ENCODE results near the gene TBC1D32. TPM values are rescaled to one million over a fixed set of nuclear protein-coding genes. Genes with fewer than 3 reads are reported as not detected.
"Not testable (repeated sequence)": the region's sequence is repeated elsewhere in the genome, so short reads cannot be mapped to it uniquely, and the experiment has no call there.

The TBC1D32 gene
- total and polyA plus RNA-seq, 2 donors = 1.4 to 62.8 TPM

- no peaks in the 10 kb centered on the region for H3K36me3 ChIP-seq (ENCODE audit: insufficient read depth)
- no peak for DNase-seq (ENCODE audit: extremely low spot score)
- H3K27ac ChIP-seq (ENCODE audit: low read depth) = no peak overlapping the region
- H3K4me3 ChIP-seq (ENCODE audit: low read depth, low read length) = no peak overlapping the region
- no peaks in the 10 kb centered on the region for H3K4me1 ChIP-seq (ENCODE audit: insufficient read depth)
- WGBS = 57% methylated on average over 4 of the region's 4 CpGs
Measured at GRCh38 chr6:121105461-121105860, 228.8 kb downstream of the TBC1D32 start.

- no peak for DNase-seq (ENCODE audit: extremely low spot score)
- Histone ChIP-seq H3K4me1 (ENCODE audit: insufficient read depth) (no peaks in the 10 kb centered on the region), H3K36me3 (ENCODE audit: insufficient read depth) (no peaks in the 10 kb centered on the region), H3K27ac (ENCODE audit: low read depth) (no peak overlapping the region), H3K4me3 (ENCODE audit: low read depth, low read length) (no peak overlapping the region)
Measured at GRCh38 chr6:121093928-121094327, 240.4 kb downstream of the TBC1D32 start.

DNA sequence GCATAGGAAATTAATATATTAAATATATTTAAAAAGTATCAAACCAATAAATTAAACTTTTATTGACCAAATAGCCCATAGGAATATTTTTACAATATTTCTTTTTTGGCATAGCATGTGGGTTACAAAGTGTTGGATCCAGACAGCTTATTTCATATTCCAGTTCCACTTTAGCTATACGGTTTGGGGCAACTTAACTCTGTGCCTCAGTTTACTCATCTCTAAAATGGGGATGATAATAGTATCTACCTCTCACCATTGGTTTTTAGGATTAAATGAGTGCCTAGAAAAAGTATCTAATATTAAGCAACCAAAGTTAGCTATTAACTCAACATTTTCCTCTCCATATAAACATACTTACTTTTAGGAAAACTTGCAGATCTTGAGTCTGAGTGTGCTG lies 243.8 kb downstream of the TBC1D32 start:
- no peak overlapping the region for H3K4me3 ChIP-seq (ENCODE audit: low read depth, low read length)
- no peak for DNase-seq (ENCODE audit: extremely low spot score)
- no peaks in the 10 kb centered on the region for H3K36me3 ChIP-seq (ENCODE audit: insufficient read depth)
- no peak overlapping the region for H3K27ac ChIP-seq (ENCODE audit: low read depth)
- 87% methylated on average over 1 of the region's 1 CpG for WGBS
- no peaks in the 10 kb centered on the region for H3K4me1 ChIP-seq (ENCODE audit: insufficient read depth)

- H3K36me3 ChIP-seq (ENCODE audit: insufficient read depth) = no peaks in the 10 kb centered on the region
- H3K4me1 ChIP-seq (ENCODE audit: insufficient read depth) = no peaks in the 10 kb centered on the region
- WGBS = 49% methylated on average over 3 of the region's 3 CpGs
- H3K4me3 ChIP-seq (ENCODE audit: low read depth, low read length) = no peak overlapping the region
- no peak for DNase-seq (ENCODE audit: extremely low spot score)
- H3K27ac ChIP-seq (ENCODE audit: low read depth) = no peak overlapping the region
Measured at GRCh38 chr6:121086876-121087275, 247.4 kb downstream of the TBC1D32 start.

GRCh38 chr6:121076119-121076518 lies 258.2 kb downstream of the TBC1D32 start:
- Histone ChIP-seq H3K36me3 (ENCODE audit: insufficient read depth) (no peaks in the 10 kb centered on the region), H3K4me3 (ENCODE audit: low read depth, low read length) (no peak overlapping the region), H3K4me1 (ENCODE audit: insufficient read depth) (no peaks in the 10 kb centered on the region), H3K27ac (ENCODE audit: low read depth) (no peak overlapping the region)
- no peak for DNase-seq (ENCODE audit: extremely low spot score)
- WGBS = 93% methylated on average over 3 of the region's 3 CpGs

GRCh38 chr6:121068749-121069148 lies 265.5 kb downstream of the TBC1D32 start:
- not testable (repeated sequence) for DNase-seq (ENCODE audit: extremely low spot score); H3K27ac ChIP-seq (ENCODE audit: low read depth); H3K4me1 ChIP-seq (ENCODE audit: insufficient read depth); H3K4me3 ChIP-seq (ENCODE audit: low read depth, low read length); H3K36me3 ChIP-seq (ENCODE audit: insufficient read depth)
- 100% methylated on average over 1 of the region's 1 CpG for WGBS

- no peak overlapping the region for H3K4me3 ChIP-seq (ENCODE audit: low read depth, low read length)
- H3K27ac ChIP-seq (ENCODE audit: low read depth) = no peak overlapping the region
- DNase-seq (ENCODE audit: extremely low spot score) = no peak
- no peaks in the 10 kb centered on the region for H3K36me3 ChIP-seq (ENCODE audit: insufficient read depth)
- H3K4me1 ChIP-seq (ENCODE audit: insufficient read depth) = no peaks in the 10 kb centered on the region
Measured at GRCh38 chr6:121067381-121067780, 266.9 kb downstream of the TBC1D32 start.

DNA sequence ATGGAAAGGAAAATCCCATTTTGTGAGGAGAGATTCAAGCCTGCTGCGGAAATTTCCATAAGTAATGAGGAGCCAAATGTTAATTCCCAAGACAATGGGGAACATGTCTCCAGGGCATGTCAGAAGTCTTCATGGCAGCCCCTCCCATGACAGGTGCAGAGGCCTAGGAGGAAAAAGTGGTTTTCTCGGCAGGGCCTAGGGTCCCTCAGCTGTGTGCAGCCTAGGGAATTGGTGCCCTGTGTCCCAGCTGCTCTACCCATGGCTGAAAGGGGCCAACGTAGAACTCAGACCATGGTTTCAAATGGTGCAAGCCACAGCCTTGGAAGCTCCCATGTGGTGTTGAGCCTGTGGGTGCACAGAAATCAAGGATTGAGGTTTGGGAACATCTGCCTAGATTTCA lies 269.9 kb downstream of the TBC1D32 start:
- H3K36me3 ChIP-seq (ENCODE audit: insufficient read depth) = no peaks in the 10 kb centered on the region
- no peak for DNase-seq (ENCODE audit: extremely low spot score)
- H3K4me3 ChIP-seq (ENCODE audit: low read depth, low read length) = no peak overlapping the region
- H3K27ac ChIP-seq (ENCODE audit: low read depth) = no peak overlapping the region
- no peaks in the 10 kb centered on the region for H3K4me1 ChIP-seq (ENCODE audit: insufficient read depth)
- 94% methylated on average over 3 of the region's 3 CpGs for WGBS

DNA sequence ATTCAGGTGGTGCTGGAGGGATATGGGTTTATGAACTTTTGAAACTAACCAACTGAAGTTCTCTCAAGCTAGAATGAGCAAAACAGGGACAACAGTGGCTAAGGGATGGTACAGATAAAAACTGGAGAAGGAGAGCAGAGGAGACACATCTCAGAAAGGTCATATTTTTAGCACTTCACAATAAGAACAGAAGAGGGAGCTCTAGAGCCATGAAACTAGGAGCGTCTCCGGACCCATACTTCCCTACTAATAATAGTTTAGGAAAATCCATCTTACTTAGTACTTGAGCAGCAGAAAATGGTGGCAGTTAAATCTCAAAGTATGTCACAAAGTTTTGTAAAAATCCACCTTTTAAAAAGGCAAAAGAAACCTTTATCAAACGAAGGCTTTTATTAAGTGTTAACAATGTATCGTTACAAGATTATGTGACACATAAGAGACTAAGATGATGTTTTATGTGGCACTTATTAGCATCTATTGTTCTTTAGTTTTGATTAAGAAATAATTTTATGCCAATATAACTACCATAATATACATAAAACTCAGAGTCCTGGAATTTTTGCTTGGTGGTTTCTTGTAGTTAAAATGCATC lies 278.6 kb downstream of the TBC1D32 start:
- Histone ChIP-seq H3K36me3 (ENCODE audit: insufficient read depth) (no peaks in the 10 kb centered on the region), H3K4me1 (ENCODE audit: insufficient read depth) (no peaks in the 10 kb centered on the region), H3K4me3 (ENCODE audit: low read depth, low read length) (no peak overlapping the region), H3K27ac (ENCODE audit: low read depth) (no peak overlapping the region)
- 40% methylated on average over 4 of the region's 4 CpGs for WGBS
- DNase-seq (ENCODE audit: extremely low spot score) = no peak

GRCh38 chr6:121048593-121048992 lies 285.7 kb downstream of the TBC1D32 start:
- not testable (repeated sequence) for DNase-seq (ENCODE audit: extremely low spot score); H3K36me3 ChIP-seq (ENCODE audit: insufficient read depth); H3K4me3 ChIP-seq (ENCODE audit: low read depth, low read length); H3K27ac ChIP-seq (ENCODE audit: low read depth); H3K4me1 ChIP-seq (ENCODE audit: insufficient read depth)
- 69% methylated on average over 4 of the region's 4 CpGs for WGBS

DNA sequence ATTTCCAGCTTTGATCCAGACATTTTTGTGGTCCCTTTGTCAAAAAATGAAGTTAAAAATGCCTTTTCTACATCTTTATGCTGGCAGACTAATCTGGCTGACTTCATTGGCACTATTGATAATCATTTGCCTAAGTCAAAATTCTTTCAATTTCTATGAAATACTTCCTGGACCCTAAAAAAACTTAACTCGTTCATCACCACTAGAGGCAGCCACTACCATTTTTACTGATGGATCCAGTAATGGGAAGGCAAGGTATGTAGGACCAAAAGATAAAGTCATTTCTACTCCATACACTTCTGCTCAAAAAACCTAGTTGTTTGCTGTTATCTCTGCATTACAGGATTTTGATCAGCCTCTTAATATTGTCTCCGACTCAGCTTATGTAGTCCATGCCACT lies 289.4 kb downstream of the TBC1D32 start:
- not testable (repeated sequence) for H3K4me1 ChIP-seq (ENCODE audit: insufficient read depth); H3K36me3 ChIP-seq (ENCODE audit: insufficient read depth); H3K4me3 ChIP-seq (ENCODE audit: low read depth, low read length); H3K27ac ChIP-seq (ENCODE audit: low read depth); DNase-seq (ENCODE audit: extremely low spot score)
- 73% methylated on average over 2 of the region's 2 CpGs for WGBS

GRCh38 chr6:121043706-121044105 lies 290.6 kb downstream of the TBC1D32 start:
- H3K4me3 ChIP-seq (ENCODE audit: low read depth, low read length); H3K4me1 ChIP-seq (ENCODE audit: insufficient read depth): not testable (repeated sequence)
- WGBS = 89% methylated on average over 8 of the region's 8 CpGs

DNA sequence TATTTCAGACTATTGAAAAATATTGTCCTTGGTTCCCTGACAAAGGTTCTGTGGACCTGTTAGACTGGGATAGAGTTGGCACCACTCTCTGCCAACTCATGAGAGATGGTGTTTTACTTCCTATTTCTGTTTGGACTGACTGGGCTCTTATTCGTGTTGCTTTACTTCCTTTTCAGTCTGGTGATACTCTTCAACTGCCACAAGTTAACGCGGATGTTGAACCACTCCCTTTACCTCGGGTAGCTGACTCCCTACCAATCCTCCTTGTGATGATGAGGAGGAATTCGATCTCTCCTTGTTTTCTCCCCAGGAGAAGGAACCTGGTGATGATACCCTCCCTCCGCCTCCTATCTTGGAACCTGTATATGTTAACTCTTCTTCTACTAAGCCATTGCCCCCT lies 291.1 kb downstream of the TBC1D32 start:
- not testable (repeated sequence) for H3K4me3 ChIP-seq (ENCODE audit: low read depth, low read length); H3K27ac ChIP-seq (ENCODE audit: low read depth); H3K36me3 ChIP-seq (ENCODE audit: insufficient read depth); DNase-seq (ENCODE audit: extremely low spot score); H3K4me1 ChIP-seq (ENCODE audit: insufficient read depth)
- 83% methylated on average over 6 of the region's 6 CpGs for WGBS

More at GRCh38 chr6:121043706-121044105, 290.6 kb downstream of the TBC1D32 start:
- not testable (repeated sequence) for DNase-seq (ENCODE audit: extremely low spot score); H3K36me3 ChIP-seq (ENCODE audit: insufficient read depth); H3K27ac ChIP-seq (ENCODE audit: low read depth)

GRCh38 chr6:121042766-121043165 lies 291.5 kb downstream of the TBC1D32 start:
- WGBS = 91% methylated on average over 13 of the region's 13 CpGs
- Histone ChIP-seq H3K27ac (ENCODE audit: low read depth) (no peak overlapping the region), H3K4me1 (ENCODE audit: insufficient read depth) (no peaks in the 10 kb centered on the region), H3K36me3 (ENCODE audit: insufficient read depth) (no peaks in the 10 kb centered on the region), H3K4me3 (ENCODE audit: low read depth, low read length) (no peak overlapping the region)
- no peak for DNase-seq (ENCODE audit: extremely low spot score)

DNA sequence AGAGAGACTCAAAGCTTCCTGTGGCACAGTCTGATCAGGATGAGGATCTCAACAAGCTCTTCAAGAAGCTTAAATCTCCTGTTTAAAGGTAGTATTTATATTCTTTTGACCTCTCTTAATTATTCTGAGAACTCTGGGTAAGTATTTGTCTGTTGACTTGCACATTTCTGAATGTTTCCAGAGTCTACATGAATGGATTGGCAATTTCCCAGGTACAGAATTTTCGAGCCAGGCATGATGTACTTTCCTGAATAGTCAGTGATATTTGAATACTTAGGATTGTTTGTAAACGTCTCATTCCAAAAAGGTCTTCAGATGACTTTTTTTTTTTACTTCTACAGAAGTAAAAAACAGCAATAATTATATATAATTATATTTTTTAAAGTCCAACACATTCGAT lies 293.4 kb downstream of the TBC1D32 start:
- no peak for DNase-seq (ENCODE audit: extremely low spot score)
- 57% methylated on average over 3 of the region's 3 CpGs for WGBS
- Histone ChIP-seq H3K27ac (ENCODE audit: low read depth) (no peak overlapping the region), H3K4me1 (ENCODE audit: insufficient read depth) (no peaks in the 10 kb centered on the region), H3K36me3 (ENCODE audit: insufficient read depth) (no peaks in the 10 kb centered on the region), H3K4me3 (ENCODE audit: low read depth, low read length) (no peak overlapping the region)

Measured in urinary bladder (tissue), 4 donors.